RWPE1 (cell line): Measurements from ENCODE around the gene ZDHHC4.

Source experiments
- CTCF ChIA-PET: fragments of 350-600 bp; sonication (Branson Sonifier 250); formaldehyde crosslinking; extraction: SDS; loops from one replicate; lab custom pipeline; 2021; lab: Yijun Ruan, JAX
- POLR2A ChIA-PET: fragments of 400-600 bp; formaldehyde crosslinking; extraction: SDS; loops from one replicate; lab custom pipeline; 2020; ENCODE audit warnings: antibody characterized with exemption; ENCODE audit not compliant: low non-redundant PET; lab: Yijun Ruan, JAX
- DNase-seq: peaks from one replicate; pipeline ENCODE4 v3.0.0; 2012; ENCODE audit warnings: low spot score
- H3K27ac ChIP-seq: fragments of 450-650 bp; 2 replicates; pipeline ENCODE4 v1.5.1; 2017
- CTCF ChIP-seq: fragments of 450-650 bp; conservative IDR thresholded peaks from 2 replicates; pipeline ENCODE4 v1.5.1; 2017; ENCODE audit warnings: low read depth, mild to moderate bottlenecking

The ZDHHC4 gene

DNA sequence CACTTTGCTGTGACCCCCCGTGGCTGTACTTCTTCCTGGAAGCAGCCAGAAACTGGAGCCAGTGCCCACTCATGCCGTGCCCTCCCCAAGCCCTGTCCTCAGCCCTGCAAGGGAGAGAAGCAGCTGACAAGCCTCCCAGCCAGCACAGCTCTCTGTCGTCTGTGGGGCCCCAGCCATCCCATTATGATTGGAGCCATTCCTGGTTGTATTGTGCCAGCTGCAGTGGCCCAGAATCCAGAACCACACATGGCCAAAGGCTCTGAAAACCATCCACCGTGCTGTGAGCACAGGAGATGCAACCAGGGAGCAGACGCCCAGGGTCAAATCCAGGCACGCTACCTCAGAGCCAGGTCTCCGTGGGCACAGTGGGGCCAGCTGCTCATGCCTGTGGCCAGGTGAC is 44.7 kb upstream of the ZDHHC4 start:
- no peak for TF ChIP-seq CTCF
- H3K27ac ChIP-seq, result no peak overlapping the region
- POLR2A ChIA-PET, result no interaction called here
- CTCF ChIA-PET, result interaction anchor here (0.9 to 1.6 kb wide), 2 partner anchors 17 to 27 kb away, joined by 3 to 5 read pairs; no protein-coding TSS in a partner anchor
- DNase-seq, result no peak

GRCh38 chr7:6533893-6534495 is 43.3 kb upstream of the ZDHHC4 start:
- POLR2A ChIA-PET, result no interaction called here
- CTCF ChIA-PET, result interaction anchor here (1.6 kb wide), 1 partner anchor 18 kb away, joined by 5 read pairs; no protein-coding TSS in a partner anchor
- no peak for DNase-seq
- no peak for TF ChIP-seq CTCF
- H3K27ac ChIP-seq, result no peak overlapping the region

DNA sequence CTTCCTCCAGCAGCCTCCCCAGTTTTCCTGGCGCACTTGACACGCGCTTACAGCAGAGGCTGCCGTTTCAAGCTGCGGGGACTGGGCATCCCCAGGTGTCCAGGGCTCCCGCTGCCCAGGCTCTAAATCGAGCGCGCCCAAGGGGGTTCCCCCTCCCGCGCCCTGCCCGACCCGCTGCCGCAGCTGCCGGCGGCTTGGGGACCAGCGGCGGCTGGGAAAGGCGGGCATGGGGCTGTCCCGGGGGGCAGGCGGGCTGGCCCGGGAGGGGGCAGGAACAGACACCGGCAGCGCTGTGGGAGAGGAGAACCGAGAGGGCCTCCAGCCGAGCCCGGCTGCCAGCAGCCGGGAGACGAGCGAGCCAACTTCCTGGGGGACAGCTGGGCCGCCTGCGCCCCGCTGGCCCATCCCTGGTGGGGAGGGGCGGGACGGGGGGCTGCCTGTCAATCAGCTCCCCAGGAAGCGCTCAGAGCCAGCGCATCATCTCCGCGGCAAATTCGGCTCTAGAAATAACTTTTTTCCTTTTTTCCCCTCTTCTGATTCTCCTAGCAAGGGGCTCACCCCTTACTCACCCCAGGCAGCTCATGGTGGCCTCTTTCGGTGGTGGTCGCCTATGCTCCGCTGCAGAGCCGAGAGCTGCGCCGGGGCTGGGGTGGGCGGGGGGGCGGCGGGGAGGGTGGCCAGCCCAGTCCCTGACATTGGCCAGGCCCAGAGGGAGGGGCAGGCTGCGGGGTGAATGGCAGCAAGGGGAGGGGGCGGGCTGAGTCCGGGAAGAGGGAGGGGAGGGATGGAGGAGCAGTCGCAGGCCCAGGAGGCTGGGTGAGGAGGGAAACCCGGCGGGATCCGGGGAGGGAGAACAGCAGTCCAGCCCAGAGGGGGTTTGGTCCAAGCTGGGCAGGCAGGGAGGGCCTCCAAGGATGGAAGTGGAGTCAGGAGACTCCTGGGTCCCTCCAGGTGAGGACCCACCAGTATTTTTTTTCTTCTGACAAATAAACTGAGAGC is 40.7 kb upstream of the ZDHHC4 start:
- CTCF ChIA-PET, result interaction anchor here (0.6 kb wide), 1 partner anchor 55 kb away, joined by 3 read pairs; no protein-coding TSS in a partner anchor
- H3K27ac ChIP-seq, result no peak overlapping the region
- POLR2A ChIA-PET, result no interaction called here
- no peak for DNase-seq
- TF ChIP-seq CTCF, result no peak

- POLR2A ChIA-PET, result no interaction called here
Observed at GRCh38 chr7:6542368-6542767, 34.9 kb upstream of the ZDHHC4 start.

GRCh38 chr7:6545398-6546126 is 31.7 kb upstream of the ZDHHC4 start:
- no peak overlapping the region for H3K27ac ChIP-seq
- no peak for TF ChIP-seq CTCF
- ChIA-PET CTCF (interaction anchor here (0.9 to 1.0 kb wide), 2 partner anchors 13 to 30 kb away, joined by 3 to 4 read pairs; no protein-coding TSS in a partner anchor), POLR2A (no interaction called here)
- DNase-seq, result no peak

More at GRCh38 chr7:6542368-6542767, 34.9 kb upstream of the ZDHHC4 start:
- no peak for DNase-seq
- no peak for TF ChIP-seq CTCF
- H3K27ac ChIP-seq, result no peak overlapping the region
- CTCF ChIA-PET, result no interaction called here
